ENCODE measurements around the gene HIVEP3.

Gene HIVEP3

GRCh38 chr1:41794031-41794430 is 124.7 kb downstream of the HIVEP3 start:
- Histone ChIP-seq H3K27ac (ENCODE audit: extremely low read depth, low read depth, low read length) (no peak overlapping the region), H3K4me3 (ENCODE audit: low read depth, low read length) (no peak overlapping the region), H3K9me3 (ENCODE audit: control insufficient read depth, insufficient read depth, low read depth, low read length) (no peaks in the 10 kb centered on the region), H3K4me1 (ENCODE audit: control insufficient read depth, insufficient read depth, low read length) (no peaks in the 10 kb centered on the region), H3K36me3 (ENCODE audit: control insufficient read depth in 2 of 2, insufficient read depth in 1 of 2, low read length in 2 of 2) (no peaks in the 10 kb centered on the region)
- POLR2A ChIA-PET, result no interaction called here
- CTCF ChIA-PET, result no interaction called here
- TF ChIP-seq ZNF416 (tag by site-specific recombination; IDR thresholded peaks at IDR 0.05), result no peak
- TF ChIP-seq SCRT1 (tag by site-specific recombination; IDR thresholded peaks at IDR 0.05; ENCODE audit: borderline replicate concordance), result no peak
- no peak for TF ChIP-seq ZNF561 (tag by site-specific recombination; IDR thresholded peaks at IDR 0.05; ENCODE audit: borderline replicate concordance)
- no peak for TF ChIP-seq ZBTB1 (tag by site-specific recombination; IDR thresholded peaks at IDR 0.05)
- no peak for TF ChIP-seq ZNF830 (tag by site-specific recombination; IDR thresholded peaks at IDR 0.05; ENCODE audit: low read depth)

DNA sequence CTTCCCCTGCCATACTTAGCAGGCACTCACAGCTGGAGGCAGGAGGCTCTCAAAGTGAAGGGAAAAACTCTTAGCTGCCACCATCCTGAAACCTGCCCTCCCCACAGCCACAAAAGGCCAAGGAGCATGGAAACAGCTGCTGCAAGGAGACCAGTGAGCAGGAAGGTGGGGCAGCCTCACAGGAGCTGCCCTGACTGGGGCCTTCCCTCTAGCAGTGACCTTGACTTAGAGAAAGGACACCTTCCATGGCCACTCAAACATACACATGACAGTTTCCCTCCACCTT is 126.3 kb downstream of the HIVEP3 start:
- TF ChIP-seq ZNF404 (tag by site-specific recombination; IDR thresholded peaks at IDR 0.05) (no peak), ZNF266 (tag by site-specific recombination; IDR thresholded peaks at IDR 0.05; ENCODE audit: low read depth) (no peak), ZNF76 (tag by site-specific recombination; IDR thresholded peaks at IDR 0.05; ENCODE audit: borderline replicate concordance, low read depth) (no peak), ZNF837 (tag by site-specific recombination; IDR thresholded peaks at IDR 0.05) (no peak), GLI2 (tag by site-specific recombination; IDR thresholded peaks at IDR 0.05; ENCODE audit: borderline replicate concordance, low read depth) (no peak), BCL11A (tag by site-specific recombination; IDR thresholded peaks at IDR 0.05; ENCODE audit: low read depth) (no peak), ZNF530 (tag by site-specific recombination; IDR thresholded peaks at IDR 0.05; ENCODE audit: low read depth) (no peak), GFI1B (tag by site-specific recombination; IDR thresholded peaks at IDR 0.05) (no peak), ZNF311 (tag by site-specific recombination; IDR thresholded peaks at IDR 0.05; ENCODE audit: borderline replicate concordance) (no peak), ZNF19 (tag by site-specific recombination; IDR thresholded peaks at IDR 0.05; ENCODE audit: low read depth) (no peak), ZNF324 (tag by site-specific recombination; IDR thresholded peaks at IDR 0.05) (no peak), ZNF416 (tag by site-specific recombination; IDR thresholded peaks at IDR 0.05) (no peak)
- TF ChIP-seq, protein P1, sequence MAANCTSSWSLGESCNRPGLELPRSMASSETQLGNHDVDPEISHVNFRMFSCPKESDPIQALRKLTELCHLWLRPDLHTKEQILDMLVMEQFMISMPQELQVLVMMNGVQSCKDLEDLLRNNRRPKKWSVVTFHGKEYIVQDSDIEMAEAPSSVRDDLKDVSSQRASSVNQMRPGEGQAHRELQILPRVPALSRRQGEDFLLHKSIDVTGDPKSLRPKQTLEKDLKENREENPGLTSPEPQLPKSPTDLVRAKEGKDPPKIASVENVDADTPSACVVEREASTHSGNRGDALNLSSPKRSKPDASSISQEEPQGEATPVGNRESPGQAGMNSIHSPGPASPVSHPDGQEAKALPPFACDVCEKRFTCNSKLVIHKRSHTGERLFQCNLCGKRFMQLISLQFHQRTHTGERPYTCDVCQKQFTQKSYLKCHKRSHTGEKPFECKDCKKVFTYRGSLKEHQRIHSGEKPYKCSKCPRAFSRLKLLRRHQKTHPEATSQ (tag by site-specific recombination; IDR thresholded peaks at IDR 0.05), result no peak
- TF ChIP-seq, protein P2, sequence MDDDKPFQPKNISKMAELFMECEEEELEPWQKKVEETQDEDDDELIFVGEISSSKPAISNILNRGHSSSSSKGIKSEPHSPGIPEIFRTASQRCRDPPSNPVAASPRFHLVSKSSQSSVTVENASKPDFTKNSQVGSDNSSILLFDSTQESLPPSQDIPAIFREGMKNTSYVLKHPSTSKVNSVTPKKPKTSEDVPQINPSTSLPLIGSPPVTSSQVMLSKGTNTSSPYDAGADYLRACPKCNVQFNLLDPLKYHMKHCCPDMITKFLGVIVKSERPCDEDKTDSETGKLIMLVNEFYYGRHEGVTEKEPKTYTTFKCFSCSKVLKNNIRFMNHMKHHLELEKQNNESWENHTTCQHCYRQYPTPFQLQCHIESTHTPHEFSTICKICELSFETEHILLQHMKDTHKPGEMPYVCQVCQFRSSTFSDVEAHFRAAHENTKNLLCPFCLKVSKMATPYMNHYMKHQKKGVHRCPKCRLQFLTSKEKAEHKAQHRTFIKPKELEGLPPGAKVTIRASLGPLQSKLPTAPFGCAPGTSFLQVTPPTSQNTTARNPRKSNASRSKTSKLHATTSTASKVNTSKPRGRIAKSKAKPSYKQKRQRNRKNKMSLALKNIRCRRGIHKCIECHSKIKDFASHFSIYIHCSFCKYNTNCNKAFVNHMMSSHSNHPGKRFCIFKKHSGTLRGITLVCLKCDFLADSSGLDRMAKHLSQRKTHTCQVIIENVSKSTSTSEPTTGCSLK (tag by site-specific recombination; IDR thresholded peaks at IDR 0.05), result no peak
- CTCF ChIA-PET, result interaction anchor here (0.7 to 1.6 kb wide), 2 partner anchors 219 to 501 kb away, joined by 3 to 7 read pairs; no protein-coding TSS in a partner anchor
- no peaks in the 10 kb centered on the region for H3K4me1 ChIP-seq (ENCODE audit: control insufficient read depth, insufficient read depth, low read length)
- H3K9me3 ChIP-seq (ENCODE audit: control insufficient read depth, insufficient read depth, low read depth, low read length), result no peaks in the 10 kb centered on the region
- no peak overlapping the region for H3K4me3 ChIP-seq (ENCODE audit: low read depth, low read length)
- H3K36me3 ChIP-seq (ENCODE audit: control insufficient read depth in 2 of 2, insufficient read depth in 1 of 2, low read length in 2 of 2), result no peaks in the 10 kb centered on the region
- POLR2A ChIA-PET, result no interaction called here
- no peak overlapping the region for H3K27ac ChIP-seq (ENCODE audit: extremely low read depth, low read depth, low read length)

DNA sequence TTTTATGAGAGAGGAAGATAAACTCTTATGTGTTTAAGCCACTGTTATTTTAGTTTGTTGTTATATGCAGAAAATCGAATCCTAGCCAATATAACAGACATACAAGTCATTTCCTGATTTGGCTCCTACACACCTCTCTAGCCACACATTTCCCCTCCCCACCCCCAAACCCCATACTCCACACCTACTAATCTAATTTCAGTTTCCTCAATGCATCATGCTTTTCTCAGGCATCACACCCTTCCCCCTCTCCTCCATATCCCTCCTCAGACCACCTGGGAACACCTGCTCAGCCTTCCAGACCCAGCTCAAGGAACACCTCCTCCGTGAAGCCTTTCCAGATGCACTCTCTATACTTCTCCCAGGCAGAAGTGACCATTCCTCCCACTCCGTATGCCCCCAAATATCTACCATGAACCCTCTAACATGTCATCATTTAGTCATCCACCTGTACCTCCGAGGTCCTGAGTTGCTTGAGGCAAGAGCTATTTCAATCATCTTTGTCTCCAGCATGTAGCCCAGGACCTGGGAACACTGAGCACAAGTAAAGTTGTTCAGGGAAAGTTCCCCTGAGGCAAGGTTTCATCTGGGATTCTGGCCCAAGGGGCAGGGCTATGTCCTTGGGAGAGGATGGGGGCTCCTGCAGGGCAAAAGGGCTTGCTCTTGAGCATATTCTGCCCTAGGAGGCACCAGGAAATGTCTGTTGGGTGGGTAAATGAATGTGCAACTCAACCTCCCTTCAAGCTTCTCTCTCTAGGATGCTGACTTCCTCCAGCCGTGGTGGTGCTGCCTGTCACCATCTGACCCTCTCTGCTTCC is 126.8 kb downstream of the HIVEP3 start:
- no peaks in the 10 kb centered on the region for H3K9me3 ChIP-seq (ENCODE audit: control insufficient read depth, insufficient read depth, low read depth, low read length)
- no peak overlapping the region for H3K4me3 ChIP-seq (ENCODE audit: low read depth, low read length)
- CTCF ChIA-PET, result interaction anchor here (0.6 to 1.6 kb wide), 3 partner anchors 19 to 502 kb away, joined by 3 to 7 read pairs (median 3); no protein-coding TSS in a partner anchor
- no peaks in the 10 kb centered on the region for H3K36me3 ChIP-seq (ENCODE audit: control insufficient read depth in 2 of 2, insufficient read depth in 1 of 2, low read length in 2 of 2)
- H3K4me1 ChIP-seq (ENCODE audit: control insufficient read depth, insufficient read depth, low read length), result no peaks in the 10 kb centered on the region
- H3K27ac ChIP-seq (ENCODE audit: extremely low read depth, low read depth, low read length), result no peak overlapping the region
- POLR2A ChIA-PET, result interaction anchor here (0.5 kb wide), 1 partner anchor 136 kb away, joined by 9 read pairs; no protein-coding TSS in a partner anchor
- TF ChIP-seq ZNF335 (tag by site-specific recombination; conservative IDR thresholded peaks at IDR 0.05) (no peak), ZNF548 (tag by site-specific recombination; IDR thresholded peaks at IDR 0.05) (no peak), ZNF830 (tag by site-specific recombination; IDR thresholded peaks at IDR 0.05; ENCODE audit: low read depth) (no peak), ZNF791 (tag by site-specific recombination; IDR thresholded peaks at IDR 0.05) (no peak), TCF7L2 (IDR thresholded peaks at IDR 0.05; ENCODE audit: borderline replicate concordance, low read depth, low read length) (no peak), MYNN (tag by site-specific recombination; IDR thresholded peaks at IDR 0.05; ENCODE audit: borderline replicate concordance) (no peak), MZF1 (tag by site-specific recombination; IDR thresholded peaks at IDR 0.05; ENCODE audit: borderline replicate concordance) (no peak), ZNF274 (IDR thresholded peaks at IDR 0.05; ENCODE audit: low read length) (no peak), ZNF274 (tag by site-specific recombination; IDR thresholded peaks at IDR 0.05; ENCODE audit: borderline replicate concordance) (no peak), SP7 (tag by site-specific recombination; IDR thresholded peaks at IDR 0.05) (no peak), KLF10 (tag by site-specific recombination; IDR thresholded peaks at IDR 0.05) (no peak), TRIM28 (IDR thresholded peaks at IDR 0.05; ENCODE audit: borderline replicate concordance, low read length) (no peak), ZNF433 (tag by site-specific recombination; IDR thresholded peaks at IDR 0.05; ENCODE audit: low read depth) (no peak), ZNF184 (tag by site-specific recombination; IDR thresholded peaks at IDR 0.05) (no peak)

Measured in HEK293 (cell line).